Vagina (tissue), 2 donors: ENCODE measurements around the gene CREB3L2.

Source experiments
- POLR2A ChIP-seq, 2 donors: fragments of 450-650 bp; IDR thresholded peaks; one replicate each; pipeline ENCODE4 v1.6.1; 2017; ENCODE audit warnings: antibody characterized with exemption in 2 of 2, mild to moderate bottlenecking in 2 of 2, moderate library complexity in 2 of 2
- POLR2AphosphoS5 ChIP-seq, 2 donors: sonication (generic); formaldehyde crosslinking; IDR thresholded peaks; one replicate each; pipeline ENCODE4 v1.9.0; 2017; ENCODE audit warnings: antibody characterized with exemption in 2 of 2, mild to moderate bottlenecking in 2 of 2, low read depth in 1 of 2; ENCODE audit not compliant: insufficient read depth in 1 of 2
- TF ChIP-seq, protein P1 (sequence below), 3 experiments: fragments of 450-650 bp in 2 of 3; fragments of 200-600 bp in 1 of 3; sonication (generic) in 1 of 3; IDR thresholded peaks; one replicate each; pipeline ENCODE4 v1.5.1; 2017 to 2019; ENCODE audit warnings: antibody characterized with exemption in 3 of 3, mild to moderate bottlenecking in 2 of 3, moderate library complexity in 2 of 3

DNA sequence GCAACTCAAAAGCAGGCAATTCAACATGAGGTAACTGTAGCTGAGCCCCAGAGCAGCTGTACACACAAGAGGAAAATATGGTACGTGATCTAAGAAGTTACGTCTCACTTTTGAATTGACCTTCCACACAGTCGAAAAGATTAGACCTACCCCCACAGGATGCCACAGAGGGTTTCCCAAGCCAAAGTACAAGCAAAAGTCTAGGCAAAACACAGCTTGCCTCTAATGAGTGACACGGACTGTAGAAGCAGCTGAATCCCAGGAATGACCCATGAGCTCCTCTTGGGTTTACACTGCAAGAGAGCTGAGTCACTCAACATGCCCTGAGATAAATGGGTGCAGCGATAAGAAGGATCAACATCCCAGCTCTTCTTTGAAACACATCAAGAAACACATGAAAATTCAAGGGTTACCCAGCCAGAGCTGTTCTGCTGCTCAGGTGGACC, 9.8 kb downstream of the CREB3L2 start:
- TF ChIP-seq, protein P1, sequence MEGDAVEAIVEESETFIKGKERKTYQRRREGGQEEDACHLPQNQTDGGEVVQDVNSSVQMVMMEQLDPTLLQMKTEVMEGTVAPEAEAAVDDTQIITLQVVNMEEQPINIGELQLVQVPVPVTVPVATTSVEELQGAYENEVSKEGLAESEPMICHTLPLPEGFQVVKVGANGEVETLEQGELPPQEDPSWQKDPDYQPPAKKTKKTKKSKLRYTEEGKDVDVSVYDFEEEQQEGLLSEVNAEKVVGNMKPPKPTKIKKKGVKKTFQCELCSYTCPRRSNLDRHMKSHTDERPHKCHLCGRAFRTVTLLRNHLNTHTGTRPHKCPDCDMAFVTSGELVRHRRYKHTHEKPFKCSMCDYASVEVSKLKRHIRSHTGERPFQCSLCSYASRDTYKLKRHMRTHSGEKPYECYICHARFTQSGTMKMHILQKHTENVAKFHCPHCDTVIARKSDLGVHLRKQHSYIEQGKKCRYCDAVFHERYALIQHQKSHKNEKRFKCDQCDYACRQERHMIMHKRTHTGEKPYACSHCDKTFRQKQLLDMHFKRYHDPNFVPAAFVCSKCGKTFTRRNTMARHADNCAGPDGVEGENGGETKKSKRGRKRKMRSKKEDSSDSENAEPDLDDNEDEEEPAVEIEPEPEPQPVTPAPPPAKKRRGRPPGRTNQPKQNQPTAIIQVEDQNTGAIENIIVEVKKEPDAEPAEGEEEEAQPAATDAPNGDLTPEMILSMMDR (IDR thresholded peaks at IDR 0.05), result no peak
- no peak for TF ChIP-seq POLR2A (IDR thresholded peaks at IDR 0.05)
- TF ChIP-seq POLR2AphosphoS5 (IDR thresholded peaks at IDR 0.05; ENCODE audit: insufficient read depth in 1 of 2, low read depth in 1 of 2), result no peak
